ENCODE results near the gene HNRNPL. TPM values are rescaled to one million over a fixed set of nuclear protein-coding genes. Genes with fewer than 3 reads are reported as not detected.

The HNRNPL gene
- total and polyA plus RNA-seq, 9 of the 15 experiments (the other 6 are each of a cell fraction or from before 2014, with no cell fraction given): 39.5 to 610 (median 299) TPM

- CTCF ChIA-PET (ENCODE audit: low intra/inter-chr PET ratio): no interaction called here
- no peak for FAIRE-seq
- no peaks in the 10 kb centered on the region for H3K79me2 ChIP-seq (ENCODE audit: control insufficient read depth, insufficient read depth, low read length)
- POLR2A ChIA-PET: no interaction called here
- H3K9me1 ChIP-seq (ENCODE audit: control insufficient read depth, insufficient read depth, low read length): no peaks in the 10 kb centered on the region
- BruUV-seq (replicated peaks): no TSS peak
- no peaks in the 10 kb centered on the region for H3K9me3 ChIP-seq (replicated peaks; ENCODE audit: control insufficient read depth, insufficient read depth, low read depth, low read length)
- no peak overlapping the region for H2AFZ ChIP-seq (ENCODE audit: low read depth, low read length)
- 59% methylated on average over 6 of the region's 6 CpGs for WGBS (ENCODE audit: insufficient coverage, low coverage, missing lambda C conversion rate)
- no peaks in the 10 kb centered on the region for H3K27me3 ChIP-seq (ENCODE audit: control insufficient read depth in 2 of 2, insufficient read depth in 2 of 2, low read length in 2 of 2)
- no peak overlapping the region for H3K4me2 ChIP-seq (ENCODE audit: insufficient read depth, low read length)
- no peak for DNase-seq (ENCODE audit: extremely low read depth in 1 of 4, low spot score in 3 of 4)
- no peak overlapping the region for H3K4me3 ChIP-seq
- ATAC-seq: no peak
- H3K36me3 ChIP-seq (ENCODE audit: control insufficient read depth, insufficient read depth, low read length): no peaks in the 10 kb centered on the region
- no peaks in the 10 kb centered on the region for H4K20me1 ChIP-seq (replicated peaks; ENCODE audit: control insufficient read depth, insufficient read depth, low read length)
- H3K9ac ChIP-seq (ENCODE audit: insufficient read depth in 1 of 2, low read depth in 2 of 2, low read length in 2 of 2): peak overlapping the region in 1 of 2 experiments; percentile 35; a peak in 1 of 4 replicates
- H3K27ac ChIP-seq (ENCODE audit: extremely low read depth, low read depth, low read length): no peak overlapping the region
- peak; percentile 33 for TF ChIP-seq RBM25 (IDR thresholded peaks at IDR 0.05; ENCODE audit: low read depth, low read length, severe bottlenecking)
- TF ChIP-seq ZNF384 (IDR thresholded peaks at IDR 0.05; ENCODE audit: low read depth, low read length): no peak
- peaks cover 0 to 29% of the 10 kb centered on the region in 2 experiments; a peak in 3 of 5 replicates for H3K4me1 ChIP-seq (replicated peaks in 1 of 2; ENCODE audit: control insufficient read depth in 2 of 2, insufficient read depth in 2 of 2, low read length in 2 of 2)
- in situ Hi-C loops (cut with MboI) (no loop called here), intact Hi-C loops (cut with micrococcal nuclease) (no loop called here)
Measured at GRCh38 chr19:38868551-38868950, 18.8 kb upstream of the HNRNPL start.

- intact Hi-C loops (cut with micrococcal nuclease): no loop called here
Measured at GRCh38 chr19:38867171-38867780, 17.5 kb upstream of the HNRNPL start.

More at GRCh38 chr19:38867171-38867780, 17.5 kb upstream of the HNRNPL start:
- H3K36me3 ChIP-seq (ENCODE audit: control insufficient read depth, insufficient read depth, low read length): no peaks in the 10 kb centered on the region
- 0 out of 2 replicates have a peak overlapping the region, but pooled peaks have one; percentile 20 for H2AFZ ChIP-seq (ENCODE audit: low read depth, low read length)
- in situ Hi-C loops (cut with MboI): no loop called here
- H3K9me3 ChIP-seq (replicated peaks; ENCODE audit: control insufficient read depth, insufficient read depth, low read depth, low read length): no peaks in the 10 kb centered on the region
- TF ChIP-seq ZBTB17 (CRISPR knock-in tag; IDR thresholded peaks at IDR 0.05): no peak
- H3K4me1 ChIP-seq (replicated peaks in 1 of 2; ENCODE audit: control insufficient read depth in 2 of 2, insufficient read depth in 2 of 2, low read length in 2 of 2): peaks cover 12 to 37% of the 10 kb centered on the region in 2 experiments
- no peaks in the 10 kb centered on the region for H4K20me1 ChIP-seq (replicated peaks; ENCODE audit: control insufficient read depth, insufficient read depth, low read length)
- H3K79me2 ChIP-seq (ENCODE audit: control insufficient read depth, insufficient read depth, low read length): no peaks in the 10 kb centered on the region
- H3K27ac ChIP-seq (ENCODE audit: extremely low read depth, low read depth, low read length): no peak overlapping the region
- no peak for DNase-seq (ENCODE audit: extremely low read depth in 1 of 4, low spot score in 3 of 4)
- no peaks in the 10 kb centered on the region for H3K9me1 ChIP-seq (ENCODE audit: control insufficient read depth, insufficient read depth, low read length)
- BruUV-seq (replicated peaks): no TSS peak
- WGBS (ENCODE audit: insufficient coverage, low coverage, missing lambda C conversion rate): 45% methylated on average over 10 of the region's 10 CpGs
- no peak overlapping the region for H3K4me2 ChIP-seq (ENCODE audit: insufficient read depth, low read length)
- no peak overlapping the region; a peak in 1 of 4 replicates for H3K9ac ChIP-seq (ENCODE audit: insufficient read depth in 1 of 2, low read depth in 2 of 2, low read length in 2 of 2)
- no peaks in the 10 kb centered on the region for H3K27me3 ChIP-seq (ENCODE audit: control insufficient read depth in 2 of 2, insufficient read depth in 2 of 2, low read length in 2 of 2)
- ATAC-seq: no peak
- H3K4me3 ChIP-seq: no peak overlapping the region
- FAIRE-seq: no peak
- POLR2A ChIA-PET: interaction anchor here (0.5 kb wide), 1 partner anchor 531 kb away, joined by 3 read pairs; no protein-coding TSS in a partner anchor
- CTCF ChIA-PET (ENCODE audit: low intra/inter-chr PET ratio): no interaction called here
